GM19238 (cell line): ENCODE results near the gene VSNL1.

Experiments
- DNase-seq: peaks from one replicate; pipeline ENCODE4 v3.0.0; 2011; ENCODE audit warnings: low spot score; ENCODE audit not compliant: insufficient read length

The VSNL1 gene

DNA sequence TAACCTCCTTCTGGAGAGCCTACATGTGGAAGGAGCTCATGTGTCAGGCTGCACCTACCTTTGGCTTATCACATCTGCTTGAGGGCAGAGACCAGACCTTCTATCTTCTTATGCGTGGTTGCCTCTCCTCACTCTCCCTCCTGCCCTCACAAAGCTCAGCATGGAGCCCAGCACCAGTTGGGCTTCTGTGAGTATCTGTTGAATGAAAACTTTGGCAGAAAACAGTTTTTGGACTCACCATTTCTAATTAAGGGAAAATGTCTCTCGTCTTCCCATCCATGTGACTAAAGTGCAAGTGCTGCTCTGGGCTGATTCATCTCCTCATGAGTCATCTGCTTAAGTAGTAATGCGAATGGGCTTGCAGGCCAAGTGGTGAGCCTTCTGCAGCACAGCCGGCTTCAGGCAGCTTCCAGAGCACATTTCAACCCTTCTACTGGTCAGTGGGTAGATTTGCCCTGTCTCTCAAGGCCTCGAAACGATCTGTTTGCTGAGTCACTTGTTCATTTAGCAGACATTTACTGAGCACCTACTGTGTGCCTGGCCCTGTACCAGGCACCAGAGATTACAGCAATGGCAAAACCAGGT, 102.6 kb downstream of the VSNL1 start:
- DNase-seq = no peak

DNA sequence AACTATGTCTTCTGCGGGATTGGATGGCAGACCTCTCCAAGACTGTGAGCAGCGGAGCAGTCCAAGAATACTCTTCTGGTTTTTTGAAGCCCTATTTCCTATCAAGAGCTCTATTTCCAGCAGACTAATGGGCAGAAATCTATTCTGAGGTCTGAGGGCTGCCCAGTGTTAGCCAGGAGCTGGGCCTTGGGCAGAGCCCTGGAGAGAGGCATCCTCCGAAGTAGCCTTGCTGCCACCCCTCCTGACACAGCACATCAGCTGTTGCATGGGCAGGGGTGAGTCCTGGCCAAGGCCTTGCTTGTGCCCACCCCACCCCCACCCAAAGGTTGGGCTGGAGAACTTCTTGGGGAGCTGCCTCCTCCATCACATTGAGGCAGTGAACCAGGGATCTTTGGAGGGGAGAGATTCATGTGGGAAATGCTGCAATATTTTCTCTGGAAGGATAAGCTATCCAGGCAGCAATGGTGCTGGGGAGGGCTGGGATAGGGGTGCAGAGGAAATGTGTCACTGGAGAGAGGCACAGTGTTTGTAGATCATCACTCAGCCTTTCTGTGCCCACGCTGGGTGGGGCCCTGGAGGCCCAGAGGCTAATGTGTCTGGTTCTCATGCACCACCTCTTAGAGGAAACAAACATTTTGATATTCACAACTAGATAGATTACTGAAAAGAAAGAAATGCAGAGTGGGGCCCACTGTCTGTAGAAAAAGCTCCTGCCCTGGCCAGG, 104.7 kb downstream of the VSNL1 start:
- no peak for DNase-seq

- DNase-seq = no peak
Measured at GRCh38 chr2:17646081-17646554, 105.6 kb downstream of the VSNL1 start.

- DNase-seq = no peak
Measured at GRCh38 chr2:17646838-17647701, 106.6 kb downstream of the VSNL1 start.

DNA sequence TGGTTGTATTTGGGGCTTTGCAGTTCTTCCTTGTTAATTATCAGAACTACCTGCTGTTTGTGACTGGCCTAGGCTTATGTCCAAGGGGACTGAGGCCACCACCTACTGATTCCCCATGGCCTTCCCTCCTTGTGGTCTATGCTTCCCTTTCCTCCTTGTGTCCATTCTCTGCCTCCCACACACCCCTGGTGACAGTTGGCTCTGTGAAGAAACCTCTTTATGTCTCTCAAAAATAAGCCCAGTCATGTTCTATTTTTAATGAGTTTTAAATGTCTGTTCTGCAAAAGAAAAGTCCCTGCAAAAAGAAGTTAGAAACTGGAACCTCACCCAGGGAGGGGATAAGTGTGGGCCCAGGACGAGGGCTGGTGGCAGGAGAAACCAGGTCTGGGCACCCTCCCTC, 108.1 kb downstream of the VSNL1 start:
- no peak for DNase-seq

DNA sequence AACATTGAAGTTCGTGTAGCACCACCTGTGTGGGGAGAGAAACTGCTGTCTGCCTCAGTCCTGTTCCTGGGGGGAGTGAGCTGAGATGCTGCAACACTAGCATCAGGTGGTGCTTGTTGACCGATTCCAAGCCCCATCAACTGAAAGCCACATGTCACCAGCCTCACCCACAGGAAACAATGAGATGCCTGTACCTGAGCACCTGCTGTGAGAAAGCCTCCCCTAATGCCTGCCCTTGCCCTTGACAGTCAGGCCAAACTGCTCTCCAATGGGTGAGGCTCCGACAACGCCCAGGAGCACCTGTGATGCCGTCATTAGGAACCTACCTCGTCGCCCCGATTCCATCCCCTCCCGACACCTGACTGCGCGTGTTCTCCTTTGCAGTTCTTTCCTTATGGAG, 108.5 kb downstream of the VSNL1 start:
- no peak for DNase-seq

- DNase-seq = no peak
Measured at GRCh38 chr2:17652681-17653394, 112.3 kb downstream of the VSNL1 start.

DNA sequence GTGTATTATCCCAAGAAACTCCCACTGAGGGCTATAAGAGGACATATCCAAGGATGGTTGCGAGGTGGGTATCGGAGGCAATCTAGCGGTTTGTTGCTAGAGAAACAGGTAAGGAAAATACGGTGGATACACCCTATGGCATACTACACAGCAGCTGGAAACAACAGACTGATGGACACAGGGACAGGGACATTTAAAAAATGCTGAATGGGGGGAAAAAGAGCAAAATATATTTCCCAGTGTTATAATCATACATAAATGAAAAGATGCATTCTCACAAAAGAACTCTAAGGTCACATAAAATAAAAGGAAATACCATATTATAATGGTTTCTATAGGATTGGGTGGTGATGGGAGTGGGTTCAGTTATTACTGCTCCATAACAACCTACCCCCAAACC, 117.3 kb downstream of the VSNL1 start:
- no peak for DNase-seq

DNA sequence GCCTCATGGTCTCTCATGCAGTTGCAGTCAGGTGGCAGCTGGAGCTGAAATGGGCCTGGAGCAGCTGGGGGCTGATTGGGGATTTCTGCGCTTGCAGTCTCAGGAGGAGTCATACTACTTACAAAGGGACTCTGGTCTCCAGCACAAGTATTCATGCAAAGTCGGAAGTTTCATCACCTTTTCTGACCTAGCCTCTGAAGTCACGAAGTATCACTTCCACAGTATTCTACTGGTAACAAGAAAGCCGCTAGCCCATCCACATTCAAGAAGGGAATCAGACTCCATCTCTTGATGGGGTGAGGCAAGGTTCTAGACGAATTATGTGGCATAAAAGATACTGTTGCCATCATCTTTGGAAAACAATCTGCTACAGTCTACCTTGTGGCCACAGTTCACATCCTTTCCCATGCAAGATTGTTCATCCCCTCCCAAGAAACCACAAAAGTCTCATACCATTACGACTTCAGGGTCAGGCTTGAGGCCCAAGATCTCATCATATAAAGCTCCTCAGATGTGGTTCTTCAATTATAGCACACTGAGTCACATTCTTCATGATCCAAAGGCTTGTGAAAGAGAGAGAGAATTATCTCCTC, 117.9 kb downstream of the VSNL1 start:
- DNase-seq = no peak

DNA sequence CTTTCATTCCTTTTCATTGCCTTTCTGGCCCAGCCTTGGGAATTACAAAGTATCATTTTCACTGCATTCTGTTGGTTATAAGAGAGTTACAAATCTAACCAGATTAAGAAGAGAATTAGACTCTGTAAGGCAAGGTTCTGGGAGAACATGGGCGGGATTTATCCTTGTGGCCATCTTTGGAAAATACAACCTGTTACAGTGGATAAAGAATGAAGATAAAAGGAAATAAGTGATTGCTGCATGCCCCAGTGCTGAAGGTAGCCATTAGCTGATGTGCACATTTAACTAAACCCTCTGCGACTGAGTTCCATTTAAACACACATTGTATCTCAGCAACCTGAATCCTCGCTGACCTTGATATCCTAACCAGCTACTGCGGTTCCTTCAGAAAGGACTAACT, 119.7 kb downstream of the VSNL1 start:
- no peak for DNase-seq

GRCh38 chr2:17661460-17661859, 121.0 kb downstream of the VSNL1 start:
- DNase-seq = no peak

GRCh38 chr2:17662723-17663122, 122.2 kb downstream of the VSNL1 start:
- no peak for DNase-seq

GRCh38 chr2:17664534-17664933, 124.0 kb downstream of the VSNL1 start:
- DNase-seq = no peak

DNA sequence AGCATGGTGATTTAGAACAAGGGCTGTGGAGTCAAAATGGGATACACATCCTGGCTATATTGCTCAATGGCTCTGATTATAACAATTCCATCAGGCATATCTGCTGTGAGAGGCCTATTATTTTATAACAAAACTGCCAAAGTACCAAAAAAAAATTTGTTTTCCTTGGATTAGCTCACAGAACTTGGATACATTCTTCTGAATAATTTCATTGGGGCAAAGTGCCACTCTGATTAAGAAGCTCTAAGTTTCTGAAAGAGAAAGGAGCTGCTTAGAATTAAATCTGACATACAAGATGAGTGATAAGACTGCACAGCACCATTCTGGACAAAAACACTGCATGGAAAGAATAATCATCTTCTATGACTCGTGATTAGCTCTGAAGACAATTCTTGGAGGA, 127.4 kb downstream of the VSNL1 start:
- no peak for DNase-seq

- DNase-seq = no peak
Measured at GRCh38 chr2:17672583-17673317, 132.3 kb downstream of the VSNL1 start.

DNA sequence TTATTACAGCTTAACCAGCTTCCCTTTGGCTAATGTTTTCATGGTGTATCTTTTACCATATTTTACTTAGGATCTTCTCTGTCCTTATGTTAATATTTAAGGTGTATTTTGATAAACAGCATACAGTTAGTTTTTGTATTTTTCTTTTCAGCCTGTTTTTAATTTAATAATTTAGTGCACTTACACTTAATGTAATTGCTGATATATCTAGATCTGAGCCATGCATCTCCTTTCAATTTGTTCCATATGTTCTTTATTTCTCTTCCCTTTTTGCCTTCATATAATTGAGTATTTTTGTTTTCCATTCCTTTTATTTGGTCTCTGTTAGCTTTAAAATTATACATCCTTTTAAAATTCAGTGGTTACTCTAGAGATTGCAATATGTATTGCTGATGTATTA, 134.3 kb downstream of the VSNL1 start:
- DNase-seq = no peak

DNA sequence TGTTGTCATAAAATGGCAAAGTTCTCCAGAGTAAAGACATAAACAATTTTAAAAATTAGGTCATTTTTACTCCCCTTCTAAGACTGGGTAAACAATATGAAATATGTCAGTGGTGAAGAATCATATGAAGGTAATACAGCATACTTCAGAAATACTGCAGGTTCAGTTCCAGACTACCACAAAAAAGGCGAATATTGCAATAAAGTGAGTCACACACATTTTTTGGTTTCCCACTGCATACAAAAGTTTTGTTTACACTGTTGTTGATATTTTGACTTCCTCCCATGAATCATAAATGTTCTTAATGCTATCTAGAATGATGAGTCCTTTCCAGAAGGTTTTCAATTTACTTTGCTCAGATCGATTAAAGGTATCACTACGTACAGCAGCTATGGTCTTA, 139.6 kb downstream of the VSNL1 start:
- DNase-seq = no peak

GRCh38 chr2:17682098-17682857, 141.8 kb downstream of the VSNL1 start:
- DNase-seq = no peak

DNA sequence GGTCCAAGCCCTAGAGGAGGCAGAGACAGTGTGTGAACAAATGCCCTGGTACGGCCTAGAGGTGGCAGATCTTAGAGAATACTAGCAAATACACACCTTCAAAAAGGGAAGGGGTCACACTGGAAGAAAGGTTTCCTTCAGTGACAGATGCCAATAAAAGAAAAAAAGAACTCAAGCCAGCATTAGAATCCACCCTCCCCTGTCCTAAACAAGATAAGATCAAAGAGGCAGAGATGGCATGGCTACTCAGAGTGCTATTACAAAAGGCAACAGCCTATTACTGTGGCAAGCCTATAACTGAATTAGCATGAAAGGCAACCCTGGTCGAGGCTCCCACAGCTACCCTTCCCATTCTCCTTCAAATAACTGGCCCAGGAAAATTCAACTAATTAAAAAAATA, 143.5 kb downstream of the VSNL1 start:
- no peak for DNase-seq

DNA sequence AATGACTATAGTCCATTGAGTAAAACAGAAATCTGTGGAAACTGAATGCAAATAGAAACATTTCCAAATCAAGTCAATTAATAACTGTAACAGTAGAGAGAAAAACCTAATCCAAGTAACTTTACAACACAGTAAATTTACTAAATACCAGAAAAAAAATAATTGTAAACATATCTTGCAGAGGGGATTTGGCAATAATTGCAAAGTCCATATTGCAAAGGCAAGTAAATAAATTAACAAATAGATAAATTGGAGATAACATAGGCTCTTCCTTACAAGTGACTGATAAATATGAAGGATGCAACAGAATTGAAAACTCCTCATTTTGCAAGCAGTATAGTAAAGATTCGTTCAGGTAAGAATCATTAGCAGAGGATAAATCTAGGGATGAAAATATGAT, 148.1 kb downstream of the VSNL1 start:
- DNase-seq = no peak
